GM18907 (cell line): ENCODE data around the gene CRIM1.
A peak's percentile ranks its signal among the peaks of the same experiment; 100 is the strongest.

ENCODE experiments used
- ATAC-seq: cut with Tn5 transposase; IDR thresholded peaks from one replicate; pipeline ENCODE4 v1.9.1; 2021; ENCODE audit warnings: mild to moderate bottlenecking, moderate library complexity; ENCODE audit not compliant: unreplicated experiment

The CRIM1 gene

DNA sequence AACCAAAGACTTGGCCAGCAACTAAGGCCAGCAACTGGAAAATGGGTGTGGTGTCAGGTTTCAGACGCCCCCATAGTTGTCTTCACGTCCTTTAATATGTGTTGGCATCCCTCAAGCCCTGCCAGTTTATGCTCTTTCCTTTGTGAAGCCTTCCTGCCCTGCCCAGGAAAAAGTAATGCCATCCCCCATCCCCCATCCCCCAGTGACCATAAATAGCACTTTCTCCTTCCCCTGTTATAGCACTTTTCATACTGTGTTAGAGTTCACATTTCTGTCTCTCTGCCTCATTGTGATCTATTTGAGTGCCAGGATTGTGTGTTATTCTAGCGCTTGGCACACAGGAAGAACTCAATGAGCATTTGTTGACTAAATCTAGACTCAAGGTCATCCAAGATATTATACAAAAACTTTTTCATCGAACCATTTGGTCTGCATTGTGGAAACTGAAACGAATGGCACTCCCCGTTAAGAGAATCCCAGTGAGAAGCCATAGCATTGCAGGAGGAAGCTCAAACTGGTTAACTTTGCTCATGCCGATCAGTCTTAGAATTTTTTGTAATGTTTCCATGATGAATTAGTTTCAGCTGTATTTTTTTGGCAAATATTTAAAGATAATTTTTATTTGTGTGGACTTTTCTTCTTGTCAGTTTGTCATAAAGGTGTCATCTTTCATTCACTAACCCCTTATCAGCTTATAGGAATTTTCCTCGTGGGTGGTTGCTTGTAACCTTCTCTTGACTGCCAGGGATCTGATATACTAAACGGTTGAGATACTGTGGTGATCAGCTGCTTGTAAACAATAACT lies 15.7 kb downstream of the CRIM1 start:
- ATAC-seq: no peak

DNA sequence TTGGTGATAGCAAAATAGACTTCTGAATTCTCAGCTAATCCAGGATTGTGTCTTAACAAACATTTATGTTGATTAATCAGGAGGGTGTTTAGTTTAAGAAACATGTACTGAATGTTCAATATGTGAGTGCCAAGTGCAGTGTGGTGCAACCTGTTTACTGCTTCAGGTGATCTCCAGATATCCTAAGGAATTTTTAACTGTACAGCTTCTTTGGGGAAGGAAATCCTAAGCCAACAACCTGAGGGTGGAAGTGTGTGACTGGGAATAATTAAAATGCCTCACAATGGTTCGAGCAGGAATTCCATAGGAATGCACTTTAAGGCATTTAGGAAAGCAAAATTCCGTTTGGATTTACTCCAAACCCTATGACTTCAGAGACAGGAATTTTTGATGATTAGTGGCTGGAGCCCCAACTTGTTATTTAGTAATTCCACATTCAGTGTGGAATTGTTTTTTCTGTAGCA lies 16.4 kb downstream of the CRIM1 start:
- ATAC-seq: no peak

DNA sequence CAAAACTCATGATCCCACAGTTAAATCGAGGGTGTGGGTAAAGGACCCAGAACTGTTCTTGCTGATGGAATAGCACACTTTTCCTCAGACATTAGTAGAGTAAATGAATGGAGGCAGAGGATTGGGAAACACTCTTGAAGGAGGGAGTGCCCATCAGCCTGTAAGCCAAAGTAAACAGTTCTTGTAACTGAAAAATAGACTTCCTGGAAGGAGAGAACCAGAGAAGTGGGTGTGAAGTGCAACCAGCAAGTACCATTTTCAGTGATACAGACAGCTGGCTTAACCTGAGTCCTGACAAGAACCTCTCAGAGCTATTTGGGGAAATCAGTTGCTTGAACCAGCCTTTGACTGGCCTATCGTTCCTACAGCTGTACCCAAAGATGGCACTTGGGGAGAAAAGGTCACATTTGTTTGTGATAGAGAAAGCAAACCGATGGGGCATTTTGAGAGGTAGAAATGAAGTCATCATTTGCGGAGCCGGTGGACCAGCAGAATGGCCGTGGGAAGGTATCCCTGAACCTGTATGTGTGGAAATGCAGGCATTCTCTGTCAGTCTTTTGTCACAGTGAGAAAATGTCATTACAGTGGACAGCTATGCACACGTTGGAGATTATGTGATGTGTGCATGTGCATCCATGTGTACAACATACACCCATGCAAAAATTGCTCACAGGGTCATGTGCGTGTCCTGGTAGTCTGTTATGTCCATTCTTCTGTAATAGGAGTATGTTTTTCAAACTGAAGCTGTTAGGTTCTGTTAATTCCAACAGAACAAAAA lies 17.8 kb downstream of the CRIM1 start:
- ATAC-seq: no peak

DNA sequence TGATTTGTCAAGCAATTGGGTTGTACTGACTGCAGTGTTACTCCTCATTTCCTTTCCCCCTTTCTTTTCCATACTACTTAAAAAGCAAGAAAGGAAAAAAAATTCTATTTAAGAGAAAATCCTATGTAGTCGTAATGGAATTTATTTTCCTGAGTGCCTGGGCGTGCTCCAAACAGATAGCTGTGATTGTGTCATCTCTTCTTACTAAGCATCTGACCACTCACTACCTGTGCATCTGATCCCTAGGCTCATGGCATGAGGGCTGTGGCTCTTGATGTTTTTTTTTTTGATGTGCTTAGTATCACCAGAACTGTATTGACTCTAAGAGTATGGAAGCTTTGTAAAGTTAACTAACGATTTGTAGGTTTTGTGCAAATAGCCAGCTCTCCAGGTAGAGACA lies 19.0 kb downstream of the CRIM1 start:
- ATAC-seq: no peak

DNA sequence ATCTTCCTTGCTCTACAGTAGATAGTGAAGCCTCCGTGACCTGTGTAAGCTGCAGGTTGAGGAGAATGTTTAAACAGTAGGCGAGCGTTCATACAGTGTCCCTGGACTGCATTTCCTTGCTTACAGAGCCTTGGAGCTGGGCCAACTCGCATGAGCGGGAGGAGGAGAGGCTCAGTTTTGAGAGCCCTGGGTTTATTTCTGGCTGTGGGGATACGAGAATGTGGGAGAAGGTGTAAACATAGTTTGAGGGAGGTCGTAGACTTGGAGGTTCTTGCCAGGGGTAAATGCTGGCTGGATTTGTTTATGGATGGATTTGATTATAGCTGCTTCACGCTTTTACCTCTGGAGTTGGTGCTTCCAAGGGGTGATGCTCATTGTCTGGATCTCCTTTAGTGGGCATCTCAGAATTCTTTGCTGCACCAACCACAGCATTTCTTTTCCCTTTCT lies 20.8 kb downstream of the CRIM1 start:
- no peak for ATAC-seq

DNA sequence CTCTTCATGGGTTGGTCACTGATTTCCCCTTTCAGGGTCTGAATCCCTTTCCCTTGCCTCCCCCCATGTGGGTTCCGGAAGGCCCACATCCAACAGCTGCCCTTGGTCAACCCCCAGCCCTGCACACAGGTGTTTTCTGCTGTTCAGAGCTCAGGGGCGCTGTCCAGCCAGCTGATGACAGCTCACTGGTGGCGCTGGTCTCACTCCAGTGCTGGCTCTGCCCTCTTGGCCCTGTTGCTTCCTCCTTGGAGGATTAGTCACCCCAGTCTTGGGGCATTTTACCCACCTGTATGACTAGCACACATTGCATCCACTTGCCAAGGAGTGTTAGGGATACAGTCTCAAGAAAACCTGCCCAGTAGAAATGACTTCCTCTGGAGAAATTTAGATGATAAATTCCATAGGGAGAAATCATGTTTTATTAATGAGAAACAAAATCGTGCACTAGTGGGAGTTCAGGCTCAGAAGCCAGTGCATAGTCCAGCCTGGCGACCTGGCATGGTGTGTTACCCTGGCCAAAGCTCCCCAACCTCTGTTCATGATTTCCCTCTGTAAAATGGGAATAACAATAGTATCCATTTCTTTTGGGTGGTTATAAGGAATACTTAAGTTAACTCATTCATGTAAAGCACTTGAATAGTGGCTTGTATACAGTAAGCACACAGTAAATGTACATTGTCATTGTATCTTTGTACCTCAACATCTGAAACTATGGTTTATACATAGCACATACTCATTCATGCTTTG lies 21.6 kb downstream of the CRIM1 start:
- ATAC-seq: no peak

DNA sequence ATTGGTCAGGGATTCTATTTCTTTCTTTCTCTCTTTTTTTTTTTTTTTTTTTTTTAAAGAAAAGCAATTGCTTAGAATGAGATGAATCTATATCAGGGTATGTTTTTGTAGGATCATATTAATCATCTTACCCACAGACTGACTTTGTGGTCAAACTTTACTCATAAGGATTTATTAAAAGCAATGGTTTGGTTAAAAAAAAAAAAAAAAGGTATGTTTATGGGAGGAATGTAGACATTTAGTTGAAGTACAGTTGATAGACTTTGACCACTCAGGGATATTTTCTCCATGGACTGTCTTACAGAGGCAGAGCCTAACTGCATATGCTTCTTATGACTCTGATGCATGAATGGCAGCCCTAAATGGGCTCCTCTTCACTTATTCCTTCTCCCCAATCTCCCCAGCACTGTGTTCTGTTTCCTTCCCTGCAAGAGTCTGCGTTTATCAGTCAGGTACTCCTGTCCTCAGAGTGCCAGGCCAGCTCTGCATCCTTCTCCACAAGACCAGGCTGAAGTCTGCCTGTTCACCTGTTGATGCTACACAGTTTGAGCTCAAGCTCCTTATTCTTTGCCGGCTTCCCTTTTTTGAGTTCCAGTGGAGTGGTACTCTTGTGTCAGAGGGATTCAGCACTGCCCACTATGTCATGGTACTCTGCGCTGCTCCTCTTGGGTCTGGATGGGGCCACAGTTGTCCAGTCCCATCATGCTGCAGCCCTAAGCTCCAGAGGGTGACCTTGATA lies 24.3 kb downstream of the CRIM1 start:
- ATAC-seq: no peak

DNA sequence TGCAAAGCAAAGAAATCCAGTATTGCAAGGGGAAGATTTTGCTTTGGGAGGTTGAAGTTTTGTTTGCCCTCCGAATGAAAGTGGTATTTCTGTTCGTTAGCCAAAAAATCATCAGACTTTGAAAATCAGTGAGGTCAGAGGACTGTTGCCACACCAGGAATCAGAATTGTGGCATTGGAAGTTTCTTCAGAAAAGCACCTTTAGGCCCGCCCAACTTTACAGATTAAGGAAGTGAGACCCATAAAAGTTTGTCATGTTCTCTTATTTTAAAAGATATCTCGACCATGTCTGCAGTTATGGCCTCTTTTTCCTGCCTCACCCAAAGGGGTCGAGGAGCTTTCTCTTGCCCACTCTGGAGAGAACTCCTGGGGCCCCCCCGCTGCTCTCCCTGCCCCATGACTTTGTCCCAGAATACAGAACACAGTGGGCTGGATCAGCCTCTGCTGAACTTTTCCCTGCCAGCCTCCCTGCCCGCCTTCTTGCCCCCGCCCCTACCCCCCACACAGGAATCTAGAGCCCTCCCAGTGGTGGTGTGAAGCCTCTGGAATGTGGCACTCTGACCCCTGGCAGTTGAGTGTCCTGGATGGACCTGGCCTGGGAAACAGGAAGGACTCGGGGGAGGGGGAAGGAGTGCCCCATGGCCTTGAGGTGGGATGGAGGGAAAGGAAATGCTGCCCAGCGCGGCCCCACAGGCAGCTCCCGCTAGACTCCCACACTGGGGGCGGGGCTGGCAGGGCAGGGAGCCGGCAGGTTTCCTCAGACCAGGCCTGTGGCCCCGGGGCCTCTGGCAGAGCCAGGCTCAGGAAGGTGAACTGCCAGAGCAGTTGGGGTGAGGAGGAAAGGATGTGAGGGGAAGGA lies 25.3 kb downstream of the CRIM1 start:
- no peak for ATAC-seq

DNA sequence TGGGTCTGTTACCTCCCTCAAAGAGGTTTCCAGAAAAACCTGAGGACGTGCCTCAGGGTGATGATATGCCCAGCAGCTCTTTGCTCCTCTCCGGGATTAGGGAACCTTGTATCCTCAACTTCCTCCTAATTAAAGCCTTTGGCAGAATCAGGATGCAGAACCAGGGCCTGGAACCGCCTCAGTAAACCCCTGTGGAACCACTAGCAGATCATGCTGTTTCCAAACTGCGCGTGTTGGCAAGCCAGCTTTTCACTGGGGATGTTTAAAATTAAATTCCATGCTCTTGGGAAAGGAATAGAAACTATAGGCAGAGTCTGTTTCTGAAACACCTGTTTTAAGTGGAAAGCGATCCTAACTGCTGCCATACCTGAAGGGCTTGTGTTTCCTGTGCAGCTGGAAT lies 26.4 kb downstream of the CRIM1 start:
- ATAC-seq: no peak

DNA sequence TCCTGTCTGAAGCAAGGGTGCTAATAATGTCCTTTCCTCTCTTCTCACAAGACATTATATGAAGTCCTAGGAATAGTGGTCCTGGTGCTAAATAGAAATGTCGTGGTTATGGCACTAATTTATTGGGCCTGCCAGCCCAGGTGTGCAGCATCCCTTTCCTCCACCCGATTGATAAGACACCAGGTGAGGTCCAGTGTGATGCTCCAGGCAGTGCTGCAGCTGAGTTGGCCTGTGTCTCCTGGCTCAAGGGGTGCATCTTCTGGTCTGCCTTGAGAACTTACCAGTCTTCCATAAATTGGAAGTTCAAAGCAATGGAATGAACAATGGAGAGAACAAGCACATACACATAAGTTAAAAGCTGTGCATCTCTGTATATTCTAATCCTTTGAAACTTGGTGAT lies 26.9 kb downstream of the CRIM1 start:
- no peak for ATAC-seq

DNA sequence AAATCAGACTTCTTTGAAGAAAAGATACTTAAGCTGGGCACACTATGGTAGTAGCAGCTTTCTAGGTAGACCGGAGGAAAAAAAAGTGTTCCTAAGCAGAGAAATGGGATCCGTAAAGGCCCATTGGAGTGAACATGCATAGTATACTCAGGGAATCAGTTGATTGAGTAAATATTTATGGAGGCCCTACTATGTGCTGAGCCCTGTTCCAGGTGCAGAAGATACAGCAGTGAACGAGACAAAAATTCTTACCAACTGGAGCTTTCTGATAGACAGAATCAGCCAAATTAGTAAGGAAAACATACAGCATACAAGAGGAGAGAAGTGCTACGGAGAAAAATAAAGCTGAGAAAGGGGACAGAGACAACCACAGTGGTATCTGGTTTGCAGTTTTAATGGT lies 28.1 kb downstream of the CRIM1 start:
- ATAC-seq: no peak

DNA sequence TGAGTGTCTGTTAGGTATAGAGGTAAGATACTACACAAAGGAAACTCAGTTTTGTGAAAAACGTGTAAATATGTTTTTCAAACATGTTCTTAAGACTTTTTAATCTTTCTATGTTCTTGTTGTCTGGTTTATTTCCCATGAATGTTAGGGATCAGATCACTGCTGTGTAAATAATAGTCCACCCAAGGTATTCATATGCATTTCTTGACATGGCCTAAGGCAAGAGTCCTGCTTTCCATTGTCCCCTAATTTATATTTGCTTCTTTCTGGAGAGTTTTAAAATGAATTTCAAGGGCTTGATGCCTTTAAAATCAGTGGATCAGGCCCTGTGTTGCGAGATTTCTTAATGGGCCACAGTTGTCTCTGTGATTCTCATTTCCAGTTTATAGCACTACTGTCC lies 28.9 kb downstream of the CRIM1 start:
- ATAC-seq: no peak

DNA sequence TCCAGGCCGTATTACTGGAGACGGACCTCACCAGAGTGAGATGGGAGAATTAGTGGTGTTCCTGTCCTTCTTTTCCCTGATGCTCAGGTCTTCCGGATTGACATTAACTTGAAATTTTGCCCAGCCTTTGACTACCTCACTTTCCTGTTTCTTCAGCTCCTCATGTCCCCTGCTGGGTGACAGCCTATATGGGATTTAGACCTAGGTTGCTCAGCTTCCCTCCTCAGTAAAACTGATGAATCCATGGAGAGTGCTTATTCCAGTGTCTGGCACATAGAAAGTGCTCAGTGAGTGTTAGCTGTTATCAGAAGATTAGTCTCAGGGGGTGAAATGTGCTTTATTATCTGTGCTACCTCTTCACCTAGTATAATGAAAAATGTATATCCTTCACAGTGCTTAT lies 30.0 kb downstream of the CRIM1 start:
- no peak for ATAC-seq

DNA sequence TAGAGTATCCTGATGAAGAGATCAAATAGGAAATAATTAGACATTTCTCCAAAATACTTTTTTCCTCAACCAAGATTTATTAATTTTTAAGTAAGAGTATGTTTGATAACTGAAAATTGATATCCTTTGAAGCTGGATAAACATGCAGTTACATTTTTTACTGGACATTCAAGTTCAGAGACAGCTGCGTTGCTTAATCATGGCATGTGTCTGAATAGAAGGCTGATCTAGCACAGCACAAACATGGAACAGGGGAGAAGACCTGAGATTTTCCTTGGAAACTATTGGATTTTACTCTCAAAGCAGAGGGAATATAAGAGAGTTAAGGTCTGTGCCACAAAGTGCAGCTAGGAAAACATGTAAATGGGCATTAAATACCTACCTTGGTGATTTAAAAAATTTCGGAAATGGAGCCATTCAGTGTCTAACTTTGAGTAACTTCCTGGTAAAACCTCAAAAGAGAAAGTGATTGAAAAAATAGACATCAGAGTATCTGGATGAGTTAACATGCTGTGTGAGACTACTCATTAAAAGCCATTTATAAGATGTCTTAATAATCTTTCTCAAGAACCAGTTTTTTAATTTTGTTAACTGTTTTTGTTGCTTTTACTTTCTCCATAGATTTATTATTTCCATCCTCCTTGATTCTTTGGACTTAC lies 31.8 kb downstream of the CRIM1 start:
- peak; percentile 68 for ATAC-seq

DNA sequence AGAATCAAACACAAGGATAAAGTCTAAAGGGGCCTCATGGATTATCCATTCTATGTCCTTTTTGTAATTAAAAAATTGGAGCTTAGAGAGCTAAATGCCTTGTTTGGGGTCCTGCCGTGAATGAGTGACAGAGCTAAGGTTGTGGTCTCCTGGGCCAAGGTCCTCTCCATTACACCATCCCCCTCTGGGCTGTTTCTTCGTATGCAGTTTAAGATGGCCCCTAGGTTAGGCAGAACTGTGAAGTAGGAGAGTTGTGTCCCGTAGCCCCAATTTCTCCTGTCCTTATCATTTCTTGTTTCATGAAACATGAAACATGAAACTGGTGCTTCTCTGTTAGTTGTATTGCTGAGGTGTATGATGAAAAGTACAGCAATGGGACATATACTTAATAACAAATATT lies 32.9 kb downstream of the CRIM1 start:
- no peak for ATAC-seq

DNA sequence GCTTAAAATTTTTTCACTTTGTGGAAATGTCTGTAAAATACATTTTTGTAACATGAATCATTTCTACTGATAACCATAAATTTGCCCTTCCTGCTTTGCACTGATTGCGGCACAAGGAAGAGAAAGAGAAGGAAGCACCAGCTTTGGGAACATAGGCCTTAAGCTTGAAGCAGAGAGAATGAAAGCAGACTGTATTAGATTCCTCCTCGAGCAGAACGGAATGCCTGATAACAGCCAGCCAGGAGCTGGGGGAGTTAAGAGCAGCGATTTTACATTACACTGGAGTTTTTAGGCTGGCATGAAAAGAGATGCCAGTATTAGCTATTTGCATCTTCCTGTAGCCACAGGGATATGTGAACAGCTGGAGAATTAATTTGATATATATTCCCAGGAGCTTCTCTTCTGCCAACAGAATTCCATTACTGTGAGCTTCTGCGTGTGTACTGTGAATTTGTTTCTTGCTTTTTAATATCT lies 33.5 kb downstream of the CRIM1 start:
- no peak for ATAC-seq

DNA sequence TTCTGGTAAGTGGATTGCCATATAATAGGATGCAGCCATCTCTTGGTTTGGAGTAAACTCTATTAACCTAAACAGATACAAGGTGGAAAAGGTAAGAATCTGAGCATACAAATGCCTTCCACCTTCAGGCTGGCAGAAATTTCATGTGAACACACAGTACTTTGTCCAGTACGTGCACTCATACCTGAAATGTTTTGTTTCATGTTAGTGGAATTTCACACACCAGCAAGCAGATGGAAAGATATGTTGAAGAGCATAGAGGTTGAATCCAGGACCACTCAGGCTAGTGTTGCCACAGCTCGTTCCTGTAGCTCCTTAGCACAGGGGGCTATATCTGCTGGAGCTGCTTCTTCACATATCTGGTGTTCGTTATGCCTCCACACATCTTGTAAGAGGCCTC lies 34.0 kb downstream of the CRIM1 start:
- ATAC-seq: no peak

DNA sequence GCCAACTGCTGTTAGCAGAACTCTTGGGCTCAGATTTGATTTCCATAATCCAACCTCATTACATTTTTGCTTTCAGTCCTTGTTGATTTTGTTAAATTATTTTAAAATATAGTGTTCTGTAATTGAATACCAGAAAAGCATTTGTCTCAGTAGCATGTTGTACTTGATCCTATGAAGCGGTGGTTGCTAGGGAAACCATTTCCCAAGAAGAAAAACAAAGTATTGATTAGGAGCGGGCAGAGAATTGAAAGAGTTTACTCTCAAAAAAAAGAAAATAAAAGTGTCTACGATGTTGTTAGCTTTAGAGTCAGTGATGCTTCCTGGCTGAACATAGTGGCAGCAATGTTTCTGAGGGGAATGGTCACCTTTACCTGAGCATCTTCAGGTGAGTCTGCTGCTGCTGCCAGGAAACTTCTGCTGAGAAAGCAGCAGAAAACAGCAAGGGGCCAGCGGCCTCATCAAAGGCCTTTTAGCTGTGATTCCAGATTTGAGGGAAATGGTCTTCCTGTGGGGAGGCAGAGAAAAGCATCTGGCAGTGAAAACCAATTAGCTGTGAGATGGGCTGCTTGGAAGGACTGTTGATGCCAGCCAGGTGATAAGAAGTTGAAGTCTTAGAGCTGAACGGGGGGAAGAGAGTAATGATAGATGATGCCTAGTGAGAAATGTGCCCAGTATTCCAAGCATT lies 37.1 kb downstream of the CRIM1 start:
- ATAC-seq: no peak
